NCI-H446 (cell line): Measurements from ENCODE around the gene CHID1.

Experiments used
- DNase-seq, 2 experiments: peaks; one replicate each; lab custom pipeline; 2025; lab: John Stamatoyannopoulos, UW

Gene CHID1

DNA sequence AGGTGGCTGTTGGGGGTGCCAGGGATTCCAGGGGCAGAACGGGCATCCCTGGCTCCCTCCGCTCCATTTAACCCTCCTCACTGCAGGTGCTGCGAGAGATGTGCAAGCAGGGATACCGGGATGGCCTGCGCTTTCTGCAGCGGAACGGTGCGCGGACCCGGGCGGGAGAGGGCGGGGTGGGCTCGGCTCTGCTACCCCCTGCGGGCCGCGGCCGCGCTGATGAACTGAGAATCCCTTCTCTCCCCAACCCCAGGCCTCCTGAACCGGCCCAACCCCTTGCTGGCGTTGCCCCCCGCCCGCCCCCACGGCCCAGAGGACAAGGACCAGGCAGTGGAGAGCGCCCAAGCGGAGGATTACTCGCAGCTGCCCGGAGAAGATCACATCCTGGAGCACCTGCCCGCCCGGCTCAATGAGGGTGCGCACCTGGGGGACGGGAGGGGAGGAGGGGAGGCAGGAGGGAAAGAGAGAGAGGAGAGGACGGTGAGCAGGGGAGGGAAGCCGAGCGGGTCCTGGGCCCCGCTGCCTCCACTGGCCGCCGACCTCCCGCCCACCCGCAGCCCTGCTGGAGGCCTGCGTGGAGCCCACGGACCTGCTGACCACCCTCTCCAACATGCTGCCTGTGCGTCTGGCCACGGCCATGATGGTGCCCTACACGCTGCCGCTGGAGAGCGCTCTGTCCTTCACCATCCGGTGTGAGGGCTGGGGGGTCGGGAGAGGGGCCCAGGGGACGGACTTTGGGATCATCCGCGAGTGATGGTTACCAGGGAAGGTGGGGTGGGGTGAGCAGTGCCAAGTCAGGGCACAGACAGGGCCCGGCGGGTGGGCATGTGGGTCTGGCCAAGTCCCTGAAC is 86.9 kb downstream of the CHID1 start:
- DNase-seq, result no peak

DNA sequence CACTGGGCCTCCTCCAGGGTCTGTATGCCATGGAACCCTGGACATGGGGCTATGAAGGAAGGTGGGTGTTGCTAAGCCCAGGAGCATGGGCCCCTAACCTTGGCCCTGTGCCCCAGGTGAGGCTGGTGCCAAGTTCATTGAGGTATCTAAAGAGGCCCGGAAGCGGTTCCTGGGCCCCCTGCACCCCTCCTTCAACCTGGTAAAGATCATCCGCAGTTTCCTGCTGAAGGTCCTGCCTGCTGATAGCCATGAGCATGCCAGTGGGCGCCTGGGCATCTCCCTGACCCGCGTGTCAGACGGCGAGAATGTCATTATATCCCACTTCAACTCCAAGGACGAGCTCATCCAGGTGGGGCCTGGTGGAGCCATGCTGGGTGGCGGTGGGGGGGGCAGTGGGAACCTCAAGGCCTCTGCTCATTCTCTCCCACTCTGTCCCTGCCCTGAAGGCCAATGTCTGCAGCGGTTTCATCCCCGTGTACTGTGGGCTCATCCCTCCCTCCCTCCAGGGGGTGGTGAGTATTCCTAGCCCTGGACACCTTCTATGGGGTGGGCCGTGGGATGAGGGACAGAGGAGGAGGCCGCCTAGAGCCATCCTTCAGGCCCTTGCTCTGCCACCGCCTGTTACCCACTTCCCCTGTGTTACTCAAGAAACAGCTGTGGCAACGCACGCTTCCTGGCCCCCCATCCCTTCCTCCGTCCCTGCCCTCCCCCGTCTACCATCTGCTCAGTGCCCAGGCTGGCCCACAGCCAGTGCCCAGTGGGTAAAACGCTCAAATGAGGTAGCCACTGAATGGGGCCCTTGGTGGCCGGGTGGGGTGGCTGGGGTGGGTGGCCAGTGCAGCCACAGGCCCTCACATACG is 88.9 kb downstream of the CHID1 start:
- DNase-seq, result no peak

DNA sequence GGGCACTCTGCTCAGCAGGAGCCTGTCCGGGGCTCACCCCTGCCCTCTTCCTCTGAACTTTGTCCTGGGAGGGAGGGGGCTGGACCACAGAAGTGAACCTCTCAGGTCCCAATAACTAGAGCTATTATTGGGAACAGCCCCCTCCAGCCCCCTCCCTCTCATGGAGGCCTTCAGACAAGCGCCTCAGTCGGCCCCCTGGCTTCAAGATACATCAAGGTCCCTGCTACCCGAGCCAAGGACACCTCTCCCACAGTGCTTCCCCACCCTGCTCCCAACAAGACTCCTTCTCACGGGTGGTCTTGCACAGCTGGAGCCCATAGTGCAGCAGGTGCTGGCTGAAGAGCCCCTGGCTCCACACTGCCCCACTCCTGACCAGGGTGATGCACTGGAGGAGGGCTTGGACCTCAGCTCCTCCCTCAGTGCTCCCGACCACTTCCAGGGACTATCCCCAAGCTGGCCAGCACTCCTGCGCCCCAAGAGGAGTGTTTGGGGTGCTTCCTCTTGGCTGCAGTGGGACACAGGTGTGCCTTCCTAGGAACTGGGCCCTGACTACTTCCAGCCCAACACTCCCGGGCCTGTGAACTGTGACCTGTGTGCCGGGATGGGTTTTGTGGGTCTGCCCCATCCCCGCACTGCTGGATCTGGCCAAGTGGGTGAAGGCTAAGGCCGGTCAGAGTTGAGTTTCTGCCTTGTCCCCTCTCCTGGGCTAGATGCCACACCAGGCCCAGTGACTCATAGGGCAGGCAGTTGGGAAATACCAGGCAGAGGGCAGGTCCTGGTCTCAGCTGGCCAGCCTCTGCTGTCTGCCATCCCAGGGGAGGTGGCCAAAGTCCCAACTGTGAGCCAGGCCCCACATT is 89.7 kb downstream of the CHID1 start:
- no peak for DNase-seq

DNA sequence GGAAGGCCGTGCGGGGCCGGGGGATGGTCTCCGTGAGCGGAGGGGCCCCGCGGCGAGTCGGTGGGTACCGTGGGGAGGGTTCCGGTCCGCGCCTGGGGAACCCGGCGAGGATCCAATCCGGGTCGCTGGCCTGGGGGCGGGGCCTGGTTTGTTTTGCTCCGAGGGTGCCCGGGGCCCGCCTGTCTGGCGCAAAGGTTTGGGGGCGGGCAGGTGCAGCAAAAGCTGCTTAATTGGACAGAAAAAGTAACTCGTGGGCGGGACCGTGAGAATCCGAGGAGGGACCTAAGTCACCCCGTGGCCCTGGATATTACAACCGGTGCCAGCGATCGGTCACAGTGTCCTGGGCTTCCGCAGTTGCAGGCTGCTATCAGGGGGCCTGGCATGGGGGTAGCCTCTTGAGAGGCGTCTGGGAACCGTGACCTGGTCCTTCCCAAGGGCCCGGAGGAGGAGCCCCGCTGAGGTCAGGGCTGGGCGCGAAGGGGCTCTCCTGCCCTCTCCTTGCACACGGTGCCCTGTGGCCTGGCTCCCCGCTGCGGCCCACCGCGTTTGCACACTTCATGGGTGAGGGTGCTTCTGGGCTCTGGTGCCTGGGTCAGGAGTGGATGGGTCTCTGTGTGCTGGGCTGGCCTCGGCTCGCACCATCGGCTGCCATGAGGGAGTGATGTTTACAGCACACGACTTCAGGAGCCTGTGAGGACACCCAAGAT is 90.5 kb downstream of the CHID1 start:
- peak; percentile 34 to 65 for DNase-seq

DNA sequence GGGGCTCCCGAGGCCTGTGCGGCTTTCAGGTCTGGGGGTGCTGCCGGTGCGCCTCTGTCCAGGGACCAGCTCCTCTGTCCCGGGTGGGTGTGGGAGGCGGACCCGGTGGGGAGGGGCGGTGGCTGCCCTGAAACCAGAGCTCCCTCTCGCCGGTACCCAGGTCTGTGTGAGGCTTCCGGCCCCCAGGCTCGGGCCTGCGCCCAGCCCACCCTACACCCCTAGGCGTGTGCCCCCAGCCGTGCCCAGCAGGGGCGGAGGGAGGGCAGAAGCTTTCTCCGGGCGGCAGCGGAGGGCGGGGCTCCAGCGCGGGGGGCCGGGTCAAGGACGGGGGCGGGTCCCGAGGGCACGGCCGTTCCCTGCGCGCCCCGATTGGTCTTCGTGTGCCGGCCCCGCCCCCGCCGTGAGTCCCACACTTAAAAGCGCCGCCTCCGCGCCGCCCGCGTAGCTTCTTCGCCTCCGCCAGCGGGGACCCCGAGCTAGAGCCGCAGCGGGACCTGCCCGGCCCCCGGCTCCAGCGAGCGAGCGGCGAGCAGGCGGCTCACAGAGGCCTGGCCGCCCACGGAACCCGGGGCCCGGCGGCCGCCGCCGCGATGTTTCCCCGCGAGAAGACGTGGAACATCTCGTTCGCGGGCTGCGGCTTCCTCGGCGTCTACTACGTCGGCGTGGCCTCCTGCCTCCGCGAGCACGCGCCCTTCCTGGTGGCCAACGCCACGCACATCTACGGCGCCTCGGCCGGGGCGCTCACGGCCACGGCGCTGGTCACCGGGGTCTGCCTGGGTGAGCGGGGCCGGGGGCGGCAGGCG is 91.3 kb downstream of the CHID1 start:
- DNase-seq, result peak; percentile 71 to 94

DNA sequence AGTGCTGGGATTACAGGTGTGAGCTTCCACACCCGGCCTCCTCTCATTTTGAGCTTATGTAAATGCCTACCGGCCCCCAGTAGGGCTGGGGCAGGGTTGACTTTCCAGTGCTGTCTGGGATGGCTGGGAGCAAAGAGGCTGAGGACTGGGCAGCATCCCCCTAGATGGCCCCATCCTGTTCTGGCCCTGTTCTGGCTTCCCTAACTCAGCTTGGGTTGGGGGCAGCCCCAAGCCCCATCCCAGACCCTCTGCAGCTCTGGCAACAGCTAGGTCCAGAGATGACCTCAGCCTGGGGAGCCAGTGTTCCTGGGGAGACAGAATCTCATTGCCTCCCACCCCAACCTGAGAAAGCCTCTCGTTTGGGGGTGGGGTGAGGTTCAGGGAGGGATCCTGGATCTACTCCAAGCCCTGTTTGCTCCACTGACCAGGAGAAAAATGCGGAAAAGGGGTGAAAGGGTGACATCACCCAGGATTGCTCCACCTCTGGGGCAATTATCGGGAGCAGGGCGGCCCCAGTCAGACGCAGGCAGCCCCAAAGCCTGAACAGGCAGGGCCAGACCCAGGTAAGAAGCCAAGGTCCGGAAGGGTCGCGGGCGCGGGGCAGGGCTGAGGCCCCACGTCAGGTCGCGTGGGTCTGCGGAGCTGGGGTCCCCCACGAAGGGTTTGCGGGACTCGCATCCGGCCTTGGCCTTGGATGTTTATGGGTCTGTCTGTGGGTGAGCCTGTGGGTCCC is 92.0 kb downstream of the CHID1 start, which contains the start of gene PNPLA2:
Gene PNPLA2 (plus strand): TSS at position 519 of the 733 bp plus-strand sequence. CDS start 805 bp downstream, outside the sequence.
- no peak for DNase-seq
